GM21825 (cell line): ENCODE results near the gene MYO5B.

Source experiments
- ATAC-seq: cut with Tn5 transposase; IDR thresholded peaks from one replicate; pipeline ENCODE4 v1.9.1; 2021; ENCODE audit warnings: mild to moderate bottlenecking, moderate library complexity; ENCODE audit not compliant: unreplicated experiment

Gene MYO5B

DNA sequence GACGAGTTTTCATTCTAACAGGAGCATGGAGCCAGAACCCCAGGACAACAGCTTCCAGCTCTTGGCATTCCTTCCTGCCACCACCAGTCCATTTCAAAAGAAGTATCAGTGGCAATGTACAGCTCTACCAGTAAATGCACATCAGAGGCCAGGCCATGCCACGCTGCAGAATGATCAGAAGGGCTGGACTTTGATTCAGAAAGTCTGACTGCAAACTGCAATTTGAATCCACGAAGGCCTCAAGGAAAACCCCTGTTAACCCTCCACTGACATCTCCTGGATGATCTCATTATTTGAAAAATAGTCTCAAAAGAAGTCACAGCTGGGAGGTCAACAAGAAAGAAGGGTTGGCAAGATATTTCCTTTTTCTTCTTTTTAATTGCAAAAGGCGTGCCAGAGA lies 119.2 kb downstream of the MYO5B start:
- ATAC-seq, result no peak

DNA sequence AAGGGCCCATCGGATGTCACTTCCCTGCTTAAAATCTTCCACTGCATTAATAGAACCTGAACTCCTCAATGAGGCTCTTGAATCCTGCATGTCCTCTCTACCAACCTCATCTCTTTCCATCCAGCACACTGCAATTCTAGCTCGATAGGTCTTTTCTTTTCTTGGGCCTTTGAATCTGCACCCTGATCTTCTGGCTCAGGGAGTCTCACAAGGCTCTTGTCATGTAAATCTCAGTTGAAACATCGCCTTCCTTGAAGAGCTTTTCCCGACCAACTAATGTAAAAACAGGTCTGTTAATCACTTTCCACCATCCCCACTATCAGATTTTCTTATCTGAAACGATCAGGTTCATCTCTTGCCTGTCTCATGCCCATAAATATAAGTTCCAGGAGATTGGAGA lies 120.5 kb downstream of the MYO5B start:
- ATAC-seq, result no peak

DNA sequence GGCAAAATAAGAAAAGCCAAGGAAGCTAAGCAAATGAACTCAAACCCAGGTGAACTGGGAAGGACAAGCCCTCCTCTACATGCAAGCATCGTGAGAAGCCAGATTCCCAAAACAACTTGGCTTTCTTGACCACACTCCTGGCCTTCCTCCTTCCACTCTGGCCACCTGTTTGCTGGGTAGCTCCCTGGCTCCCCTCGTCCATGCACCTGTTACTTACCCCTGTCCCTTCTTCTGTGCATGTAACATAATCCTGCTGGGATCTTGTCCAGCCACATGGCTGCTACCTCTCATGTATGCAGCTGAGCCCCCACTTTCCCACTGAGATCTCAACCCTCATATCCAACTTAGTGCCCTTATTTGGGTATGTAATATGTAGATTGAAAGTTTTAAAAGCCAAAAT lies 121.6 kb downstream of the MYO5B start:
- ATAC-seq, result no peak

DNA sequence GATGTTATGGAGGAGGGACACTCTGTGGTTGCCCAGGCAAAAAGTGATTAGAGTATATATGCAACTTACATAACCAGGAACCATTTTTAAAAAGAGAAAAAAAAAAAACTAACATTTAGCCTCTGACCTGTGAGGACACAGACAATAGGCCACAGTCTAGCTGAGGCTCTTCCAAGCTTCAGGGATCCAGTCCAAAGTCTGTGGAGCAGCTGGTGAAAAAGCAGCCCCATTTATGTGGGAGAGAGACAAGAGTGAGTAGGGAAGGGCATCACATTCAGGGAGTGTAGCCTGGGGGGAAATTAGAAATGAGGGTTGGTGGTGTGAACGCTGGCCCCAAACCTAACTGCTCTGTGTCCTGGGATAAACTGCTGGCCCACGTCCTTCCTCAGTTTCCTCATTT lies 122.8 kb downstream of the MYO5B start:
- no peak for ATAC-seq

DNA sequence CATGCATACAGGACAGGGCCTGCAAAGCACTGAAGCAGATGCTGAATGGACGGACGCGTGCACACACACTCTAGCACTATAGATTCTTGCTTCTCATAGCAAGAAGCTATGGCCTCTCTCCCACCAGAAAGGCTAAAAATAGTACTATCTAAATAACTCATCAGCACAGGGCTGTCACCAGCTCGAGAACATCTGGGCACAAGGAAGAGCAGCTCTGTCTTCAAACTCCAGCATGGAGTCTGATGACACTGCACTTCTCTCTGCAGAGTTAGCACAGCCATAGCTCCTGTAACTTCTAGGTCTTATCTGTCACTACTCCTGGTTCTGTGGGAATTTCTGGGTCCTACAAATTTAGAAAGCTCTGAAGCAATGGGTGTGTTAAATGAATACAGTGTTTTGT lies 123.5 kb downstream of the MYO5B start:
- no peak for ATAC-seq

DNA sequence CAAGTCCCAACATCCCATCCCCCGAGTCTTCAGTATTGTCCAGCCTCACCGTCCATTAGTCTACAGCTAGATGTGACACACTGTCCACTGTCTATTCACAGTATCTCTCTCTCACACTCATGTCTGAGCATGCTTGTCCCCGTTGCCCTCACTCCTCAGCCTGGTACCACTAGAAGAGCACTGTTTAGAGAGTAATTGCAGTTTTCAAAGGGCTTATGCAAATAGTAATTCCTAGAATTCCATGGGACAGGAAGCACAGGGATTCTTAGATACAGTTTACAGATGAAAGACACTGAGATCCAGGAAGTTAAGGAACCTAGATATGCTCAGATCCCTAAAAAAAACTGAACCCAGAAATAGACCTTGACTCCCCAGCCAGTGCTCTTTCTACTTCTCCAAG lies 125.5 kb downstream of the MYO5B start:
- no peak for ATAC-seq

DNA sequence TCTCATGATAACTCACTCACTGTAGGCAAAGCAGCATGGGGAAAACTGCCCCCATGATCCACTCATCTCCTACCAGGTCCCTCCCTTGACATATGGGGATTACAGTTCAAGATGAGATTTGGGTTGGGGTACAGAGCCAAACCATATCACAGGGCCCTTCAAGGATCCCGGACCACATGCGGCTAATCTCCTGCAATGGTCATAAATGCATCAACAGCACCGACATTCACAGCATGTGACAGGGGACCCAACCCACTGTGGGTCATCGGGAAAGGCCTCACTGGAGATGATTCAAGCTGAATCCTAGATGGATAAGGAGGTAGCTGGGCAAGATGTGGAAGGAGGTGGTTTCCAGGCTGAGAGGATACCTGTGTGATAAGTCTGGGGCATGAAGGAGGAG lies 129.4 kb downstream of the MYO5B start:
- no peak for ATAC-seq

DNA sequence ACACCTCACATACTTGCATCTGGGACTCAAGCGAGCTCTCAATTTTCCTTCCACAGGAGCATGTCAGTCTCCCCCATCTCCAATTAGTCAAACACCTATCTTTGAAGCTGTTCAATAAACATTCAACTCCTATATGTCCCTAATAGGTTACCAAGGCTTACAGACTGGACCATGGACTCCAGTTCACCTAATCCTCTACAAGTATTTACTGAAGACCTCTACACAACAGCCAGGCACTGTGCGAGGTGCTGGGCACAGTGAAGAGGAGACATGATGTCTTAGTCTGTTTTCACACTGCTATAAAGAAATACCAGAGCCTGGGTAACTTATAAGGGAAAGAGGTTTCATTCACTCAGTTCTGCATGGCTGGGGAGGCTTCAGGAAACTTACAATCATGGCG lies 129.9 kb downstream of the MYO5B start:
- no peak for ATAC-seq

DNA sequence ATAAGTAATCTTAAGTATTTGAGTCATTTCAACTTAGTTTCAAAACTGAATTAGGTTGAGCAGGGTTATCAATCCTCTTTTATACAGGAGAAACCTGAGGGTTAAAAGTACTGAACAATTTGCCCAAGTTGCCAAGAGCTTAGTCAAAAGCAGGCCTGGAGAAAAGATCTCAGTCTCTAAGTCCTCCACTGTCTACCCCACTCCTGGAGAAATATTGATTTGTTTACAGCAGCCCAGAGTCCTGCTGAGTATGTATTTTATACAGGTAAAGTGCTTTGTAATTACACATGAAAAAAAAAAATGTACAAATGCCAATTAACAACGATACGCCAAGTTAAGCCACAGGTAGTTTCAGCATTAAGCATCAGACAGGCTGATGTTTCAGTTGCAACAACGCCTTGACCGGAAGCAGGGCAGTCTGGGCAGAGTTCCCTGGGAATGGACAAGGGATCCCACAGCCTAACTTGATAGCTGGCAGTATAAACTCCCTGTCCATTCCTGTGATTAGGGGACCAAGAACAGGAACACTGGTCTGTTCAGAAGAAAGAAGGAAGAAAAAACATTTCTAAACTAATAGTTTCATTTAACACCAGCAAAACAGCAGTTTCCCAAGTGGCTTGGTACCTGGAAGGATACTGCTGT lies 132.9 kb downstream of the MYO5B start:
- ATAC-seq, result no peak

DNA sequence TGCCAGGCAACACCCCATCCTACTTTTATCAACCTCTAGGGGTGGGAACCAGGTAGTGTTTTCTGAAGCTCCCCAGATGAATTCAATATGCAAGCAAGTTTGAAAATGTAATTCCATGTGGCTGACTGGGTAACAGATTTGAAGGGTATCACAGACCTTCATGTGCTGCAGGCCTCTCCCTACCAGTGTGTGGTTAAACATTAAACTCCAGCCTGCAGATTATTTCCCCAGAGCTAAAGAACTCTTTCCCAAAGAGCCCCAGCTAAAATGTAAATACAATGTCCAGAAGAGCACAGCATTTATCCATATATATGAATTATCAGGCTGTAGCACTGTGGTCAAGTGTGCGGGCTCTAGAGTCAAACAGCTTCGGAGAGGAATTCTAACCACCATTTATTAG lies 134.1 kb downstream of the MYO5B start:
- ATAC-seq, result no peak

DNA sequence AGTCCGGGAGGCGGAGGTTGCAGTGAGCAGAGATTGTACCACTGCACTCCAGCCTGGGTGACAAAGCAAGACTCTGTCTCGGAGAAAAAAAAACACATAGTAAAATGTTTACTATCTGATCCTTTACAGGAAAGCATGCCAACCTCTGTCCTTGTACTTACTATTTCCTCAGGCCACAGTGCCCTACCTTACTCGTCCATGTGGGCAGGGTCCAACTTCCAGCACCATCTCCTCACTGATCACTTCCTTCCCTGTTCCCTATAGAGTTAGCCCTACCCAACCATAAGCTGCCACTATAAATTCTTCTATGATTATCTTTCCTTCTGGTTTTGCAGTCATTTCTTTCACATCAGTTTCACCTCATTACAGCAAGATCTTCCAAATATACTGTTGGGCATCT lies 136.2 kb downstream of the MYO5B start:
- ATAC-seq, result no peak

DNA sequence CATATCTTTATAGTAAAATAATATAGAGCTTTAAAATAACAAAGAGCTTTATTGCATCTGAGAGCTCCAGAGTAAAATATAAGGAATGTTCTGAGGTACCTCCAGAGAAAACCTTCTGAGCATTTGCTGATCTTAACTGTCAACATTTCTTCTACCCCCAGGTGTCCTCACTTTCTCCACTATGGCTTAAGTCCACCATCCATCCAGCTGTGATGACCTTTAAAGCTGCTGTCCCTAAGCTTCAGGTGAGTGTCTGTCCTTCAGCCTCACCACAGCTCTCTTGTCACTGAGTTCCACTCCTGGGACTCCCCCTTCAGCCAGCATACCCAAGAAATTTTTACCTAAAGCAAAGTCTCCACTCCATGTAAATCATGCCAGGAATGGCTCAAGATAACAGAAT lies 137.9 kb downstream of the MYO5B start:
- ATAC-seq, result no peak

DNA sequence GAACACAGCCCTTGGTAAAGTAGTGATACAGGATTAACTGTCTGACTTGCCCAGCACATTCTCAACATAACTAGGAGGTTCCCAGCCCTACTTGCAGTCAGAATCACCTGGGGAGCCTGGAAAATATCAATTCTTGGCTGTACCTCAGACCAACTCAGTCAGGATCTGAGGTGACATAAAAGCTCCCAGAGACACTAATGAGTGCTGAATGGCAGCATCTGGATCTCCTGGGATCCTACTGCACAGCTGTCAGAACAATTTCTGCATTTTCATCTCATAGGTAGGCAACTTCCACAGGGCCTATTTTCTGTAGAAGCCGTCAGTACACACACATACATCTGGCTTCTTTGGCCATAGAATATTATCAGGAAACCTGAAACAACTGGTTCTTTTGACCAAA lies 138.8 kb downstream of the MYO5B start:
- ATAC-seq, result no peak

DNA sequence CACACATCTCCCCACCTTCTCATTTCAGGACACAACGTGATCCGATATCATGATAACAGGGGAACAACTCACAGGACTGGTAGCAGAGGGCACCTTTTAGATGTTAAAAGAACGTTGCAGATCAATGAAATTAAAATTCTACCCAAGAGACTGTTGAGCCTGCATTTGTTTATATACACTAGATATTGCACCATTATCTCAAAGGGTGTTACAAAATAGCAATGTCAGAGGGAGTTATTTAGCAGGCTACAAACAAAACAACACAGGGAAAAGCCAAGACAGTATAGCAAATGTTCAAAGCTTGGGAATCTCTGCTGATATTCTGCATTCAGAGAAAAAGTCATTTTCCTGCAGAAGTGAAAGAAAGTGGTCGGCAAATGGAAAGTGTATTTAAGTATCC lies 139.5 kb downstream of the MYO5B start:
- no peak for ATAC-seq

DNA sequence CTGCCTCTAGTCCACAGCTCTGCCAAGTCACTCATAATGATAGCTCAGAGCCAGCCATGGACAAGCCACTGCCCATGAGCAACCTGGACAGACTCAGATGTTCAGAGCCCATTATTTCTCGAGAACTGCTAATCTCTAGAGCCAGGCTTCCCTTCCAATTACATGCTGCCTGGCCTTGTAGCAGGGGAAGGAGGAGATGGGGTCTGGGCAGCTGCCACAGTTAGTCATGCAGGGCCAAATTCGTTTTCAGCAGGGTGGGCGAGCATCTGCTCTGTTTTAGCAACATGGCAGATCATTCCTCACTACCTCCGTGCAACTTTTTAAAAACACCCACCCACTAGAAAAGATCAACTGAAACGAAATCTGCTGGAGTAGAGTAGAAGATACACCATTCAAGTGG lies 141.8 kb downstream of the MYO5B start:
- ATAC-seq, result no peak

DNA sequence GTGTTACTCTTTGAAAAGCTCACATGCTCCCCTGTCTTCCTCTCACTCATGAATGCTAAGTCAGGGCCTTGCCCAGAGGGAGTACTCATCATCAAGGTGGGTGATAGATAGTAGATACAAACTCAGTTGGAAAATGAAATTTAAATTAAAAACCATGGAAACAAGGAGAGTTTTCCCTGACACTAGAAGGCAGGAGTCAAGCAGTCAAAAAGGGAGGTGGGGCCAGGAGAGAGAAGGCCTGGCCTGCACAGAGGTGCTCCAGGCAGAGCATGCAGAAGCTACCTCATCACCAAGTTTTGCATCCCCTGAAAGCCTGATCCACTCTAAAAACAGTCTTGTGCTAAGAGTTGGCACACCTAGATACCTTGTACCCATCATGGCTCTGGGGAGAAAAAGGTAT lies 143.7 kb downstream of the MYO5B start:
- no peak for ATAC-seq

DNA sequence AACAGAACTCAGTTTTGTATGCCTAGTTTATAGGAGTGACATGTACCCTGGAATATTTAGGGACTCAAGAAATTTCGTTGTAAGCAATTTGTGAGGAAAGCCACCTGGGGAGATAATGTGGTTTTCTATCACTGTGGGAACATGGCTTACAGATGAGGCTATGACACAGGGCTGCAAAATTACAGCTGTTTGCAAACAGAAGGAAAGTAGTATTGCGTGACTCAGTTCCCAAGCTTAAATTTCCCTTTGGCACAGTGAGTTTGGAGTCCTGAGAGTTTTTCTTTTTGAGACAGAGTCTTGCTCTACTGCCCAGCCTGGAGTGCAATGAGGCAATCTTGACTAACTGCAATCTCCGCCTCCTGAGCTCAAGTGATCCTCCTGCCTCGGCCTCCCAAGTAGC lies 149.8 kb downstream of the MYO5B start:
- no peak for ATAC-seq

DNA sequence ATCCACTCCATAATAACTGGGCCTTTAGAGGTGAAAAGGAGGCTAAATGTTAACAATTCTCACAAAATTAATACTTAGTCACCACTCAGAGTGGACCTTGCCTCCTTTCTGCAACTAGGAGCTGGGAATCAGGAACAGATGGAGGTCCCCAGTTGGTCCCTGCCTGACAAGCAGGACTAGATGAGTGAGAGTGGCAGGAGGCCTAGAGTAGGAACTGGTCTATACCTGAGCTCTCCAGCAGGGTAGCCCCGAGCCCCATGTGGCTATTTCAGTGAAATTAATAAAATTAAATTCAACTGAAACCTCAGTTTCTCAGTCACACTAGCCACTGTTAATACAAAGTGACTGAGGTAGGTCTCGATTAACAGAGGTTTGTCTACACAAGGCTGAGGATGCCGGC lies 150.5 kb downstream of the MYO5B start:
- no peak for ATAC-seq

DNA sequence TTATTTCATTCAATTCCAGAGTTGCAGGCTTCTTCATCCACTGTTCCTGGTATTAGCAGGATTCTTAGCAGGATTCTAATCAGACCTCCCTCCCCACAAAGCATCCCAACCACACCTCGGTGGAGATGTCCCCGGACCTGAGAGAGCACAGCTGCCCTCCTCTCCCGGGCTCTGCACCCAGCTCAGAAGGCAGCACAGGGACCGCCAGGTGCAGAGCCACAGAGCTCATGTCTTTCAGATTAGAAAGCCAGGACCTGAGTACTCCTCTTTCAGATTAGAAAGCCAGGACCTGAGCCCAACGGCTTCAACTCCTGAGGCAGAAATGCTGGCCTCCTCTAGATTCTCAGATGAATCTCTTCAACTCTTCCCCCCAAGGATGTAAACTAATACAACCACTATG lies 152.3 kb downstream of the MYO5B start:
- ATAC-seq, result no peak

DNA sequence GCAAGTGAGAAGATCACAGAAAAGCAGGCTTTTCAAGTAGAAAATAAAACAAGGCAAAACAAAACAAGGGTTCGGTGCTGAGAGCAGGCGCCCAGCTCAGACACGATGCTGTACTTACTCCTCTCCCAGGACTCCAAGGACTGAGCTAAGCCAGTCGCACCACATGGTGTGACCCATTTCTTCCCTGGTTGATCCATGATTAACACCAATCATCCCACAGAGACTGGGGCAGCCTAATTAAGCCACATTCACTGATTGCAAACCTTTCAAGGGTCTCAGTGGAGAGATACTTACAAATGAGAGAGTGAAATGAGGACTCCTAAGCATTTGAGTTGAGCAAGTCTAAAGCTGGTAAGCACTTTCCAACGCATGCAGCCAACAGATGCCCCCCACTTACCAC lies 155.2 kb downstream of the MYO5B start:
- ATAC-seq, result no peak

DNA sequence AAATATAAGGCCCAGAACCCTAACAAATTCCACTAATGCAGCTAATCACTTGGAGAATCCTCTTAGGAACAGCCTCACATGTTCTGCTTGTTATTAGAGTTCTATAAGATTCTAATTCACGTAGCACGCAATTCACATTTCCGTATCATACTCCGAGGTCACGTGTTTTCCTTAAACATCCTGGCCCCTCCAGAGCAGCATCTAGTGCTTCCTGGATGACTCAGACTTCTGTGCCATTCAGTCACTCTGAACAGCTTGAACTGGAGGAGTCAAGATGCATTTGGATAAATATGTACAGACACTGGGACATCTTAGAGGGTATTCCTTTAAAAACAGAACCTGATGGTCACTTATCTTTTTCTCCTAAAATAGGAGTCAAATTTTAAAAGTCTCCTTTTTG lies 156.5 kb downstream of the MYO5B start:
- ATAC-seq, result no peak

DNA sequence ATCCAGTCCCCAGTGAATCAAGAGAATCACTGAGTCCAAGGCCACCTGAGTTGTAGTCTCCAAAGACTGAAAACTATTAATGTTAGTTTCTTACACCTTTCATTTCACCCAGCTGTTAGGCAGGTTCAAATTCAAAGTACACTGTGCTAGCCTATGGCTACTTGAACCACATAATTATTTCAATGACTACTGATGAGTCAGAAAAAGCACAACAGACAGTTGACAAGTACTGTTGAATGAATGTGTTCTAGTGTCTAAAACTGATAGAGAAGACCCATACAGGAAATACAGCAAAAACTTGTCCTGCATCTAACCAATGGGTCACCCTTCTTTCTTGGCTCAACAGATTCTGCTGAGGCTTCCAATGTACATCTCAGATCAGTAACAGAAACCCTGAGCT lies 160.9 kb downstream of the MYO5B start:
- ATAC-seq, result no peak

DNA sequence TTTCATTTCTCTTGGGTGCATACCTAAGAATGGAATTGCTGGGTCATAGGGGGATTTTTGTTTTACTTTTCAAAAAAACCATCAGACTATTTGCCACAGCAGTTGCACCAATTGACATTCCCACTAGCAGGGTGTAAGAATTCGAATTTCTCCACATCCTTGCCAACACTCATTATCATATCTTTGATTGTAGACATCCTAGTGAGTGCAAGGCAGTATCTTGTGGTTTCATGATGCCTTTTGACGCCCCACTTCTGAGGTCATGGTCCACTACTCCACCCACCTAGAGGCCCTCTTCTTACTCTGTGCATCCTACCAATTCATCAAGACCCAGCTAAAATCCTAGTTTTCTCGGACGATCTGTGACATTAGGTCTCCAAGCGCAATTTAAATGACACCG lies 161.9 kb downstream of the MYO5B start:
- ATAC-seq, result no peak

DNA sequence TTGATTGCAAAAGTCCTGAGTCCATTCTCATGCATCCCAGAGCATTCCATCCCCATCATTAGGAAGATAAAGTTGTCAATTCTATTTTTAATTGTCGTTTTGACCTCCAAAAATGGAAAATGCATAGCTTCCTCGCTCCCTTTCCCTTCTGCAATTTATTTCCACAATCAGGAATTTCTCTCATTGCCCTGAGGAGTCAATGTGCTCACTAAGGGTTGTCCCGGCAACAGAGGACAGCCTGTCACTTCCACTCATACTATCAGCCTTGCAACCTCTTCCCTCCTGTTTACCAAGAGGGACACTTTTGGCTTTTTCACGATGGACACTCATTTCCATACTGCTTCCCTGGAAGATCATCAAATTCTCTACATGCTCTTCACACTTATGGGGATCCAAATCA lies 164.8 kb downstream of the MYO5B start:
- no peak for ATAC-seq
